K562 (cell line): Measurements from ENCODE around the gene CLUH. TPM values are rescaled to one million over a fixed set of nuclear protein-coding genes. Genes with fewer than 3 reads are reported as not detected.

Source experiments
- ATAC-seq: fragments of 200-7000 bp; cut with Tn5 transposase; 3 replicates; pipeline ENCODE4 v1.9.1; 2020; ENCODE audit warnings: moderate library complexity
- BruUV-seq: library from RNA; stranded (reverse); fragments of 400-500 nt; replicated peaks from 2 replicates; lab custom pipeline; 2021; lab: Mats Ljungman, UMichigan
- CTCF ChIA-PET: fragments of 300-600 bp; formaldehyde crosslinking; extraction: SDS; loops from one replicate; lab custom pipeline; 2021; ENCODE audit warnings: low intra/inter-chr PET ratio; lab: Yijun Ruan, JAX
- POLR2A ChIA-PET: fragments of 300-600, 350-650 bp; sonication (Branson Sonifier 250); formaldehyde crosslinking; extraction: SDS; loops from one replicate; lab custom pipeline; 2021; ENCODE audit warnings: antibody characterized with exemption, inconsistent platforms; lab: Yijun Ruan, JAX
- DNase-seq, 4 experiments: peaks; one replicate each; pipeline versions ENCODE4 v3.0.0 to v3.0.0-alpha.2; 2011 to 2018; ENCODE audit warnings: low spot score in 3 of 4, mixed read lengths in 3 of 4; ENCODE audit errors: extremely low read depth in 1 of 4
- FAIRE-seq: peaks from 2 replicates; lab custom pipeline; 2011; peaks lifted over from hg19 to GRCh38; lab: Jason Lieb, UNC
- H2AFZ ChIP-seq: 2 replicates; pipeline ENCODE4 v1.6.0; 2011; ENCODE audit warnings: low read depth, low read length, control low read depth, inconsistent platforms
- H3K27ac ChIP-seq: fragments of 200-600 bp; 3 replicates; pipeline ENCODE4 v1.8.0; 2011; ENCODE audit warnings: low read depth, mild to moderate bottlenecking, control low read depth, inconsistent platforms, low read length, moderate library complexity, mixed read lengths; ENCODE audit errors: extremely low read depth
- H3K27me3 ChIP-seq, 2 experiments: fragments of 300-600 bp in 1 of 2; 2 replicates in 1 of 2; 3 replicates in 1 of 2; pipeline versions ENCODE4 v1.6.0 to v1.8.0; 2011; ENCODE audit warnings: inconsistent platforms in 2 of 2, low read length in 2 of 2, mild to moderate bottlenecking in 1 of 2, mixed read lengths in 1 of 2, moderate library complexity in 1 of 2; ENCODE audit not compliant: control insufficient read depth in 2 of 2, insufficient read depth in 2 of 2
- H3K36me3 ChIP-seq: fragments of 300-600 bp; 3 replicates; pipeline ENCODE4 v1.8.0; 2011; ENCODE audit warnings: mild to moderate bottlenecking, low read length, inconsistent platforms; ENCODE audit not compliant: control insufficient read depth, insufficient read depth
- H3K4me1 ChIP-seq, 2 experiments: fragments of 200-600 bp in 1 of 2; replicated peaks in 1 of 2; 2 replicates in 1 of 2; 3 replicates in 1 of 2; pipeline versions ENCODE4 v1.5.1 to v1.8.0; 2011; ENCODE audit warnings: inconsistent platforms in 2 of 2, low read length in 2 of 2, mild to moderate bottlenecking in 1 of 2, mixed read lengths in 1 of 2, moderate library complexity in 1 of 2; ENCODE audit not compliant: control insufficient read depth in 2 of 2, insufficient read depth in 2 of 2
- H3K4me2 ChIP-seq: 2 replicates; pipeline ENCODE4 v1.6.1; 2011; ENCODE audit warnings: low read length, control low read depth, inconsistent platforms, mixed read lengths; ENCODE audit not compliant: insufficient read depth
- H3K4me3 ChIP-seq: fragments of 200-600 bp; sonication (generic), shearing (Covaris generic); 2 replicates; pipeline ENCODE4 v1.5.1; 2016; ENCODE audit warnings: control low read depth, inconsistent platforms
- H3K79me2 ChIP-seq: fragments of 200-600 bp; 3 replicates; pipeline ENCODE4 v1.8.0; 2011; ENCODE audit warnings: low read length, inconsistent platforms; ENCODE audit not compliant: control insufficient read depth, insufficient read depth
- H3K9ac ChIP-seq, 2 experiments: 2 replicates each; pipeline versions ENCODE4 v1.6.0 to v1.6.1; 2011; ENCODE audit warnings: low read depth in 2 of 2, low read length in 2 of 2, control low read depth in 1 of 2, inconsistent platforms in 1 of 2, mild to moderate bottlenecking in 1 of 2, mixed read lengths in 1 of 2; ENCODE audit not compliant: insufficient read depth in 1 of 2
- H3K9me1 ChIP-seq: one replicate; pipeline ENCODE4 v1.6.0; 2011; ENCODE audit warnings: inconsistent platforms, mild to moderate bottlenecking, low read length, moderate library complexity; ENCODE audit not compliant: control insufficient read depth, insufficient read depth
- H3K9me3 ChIP-seq: replicated peaks from 2 replicates; pipeline ENCODE4 v1.5.1; 2011; ENCODE audit warnings: low read depth, low read length, inconsistent platforms; ENCODE audit not compliant: control insufficient read depth, insufficient read depth
- H4K20me1 ChIP-seq: replicated peaks from 2 replicates; pipeline ENCODE4 v1.6.1; 2011; ENCODE audit warnings: low read length, inconsistent platforms, mixed read lengths; ENCODE audit not compliant: control insufficient read depth, insufficient read depth
- POLR2G ChIP-seq: fragments of 200-400 bp; formaldehyde crosslinking; IDR thresholded peaks from 2 replicates; pipeline ENCODE4 v1.6.1; 2017; ENCODE audit warnings: low read depth, mild to moderate bottlenecking, antibody characterized with exemption, low read length, moderate library complexity
- TCF7L2 ChIP-seq: fragments of 150-350 bp; IDR thresholded peaks from 2 replicates; pipeline ENCODE4 v1.6.1; 2016; ENCODE audit warnings: low read depth, mild to moderate bottlenecking, low read length, moderate library complexity
- TGIF2 ChIP-seq: sonication (generic); formaldehyde crosslinking; IDR thresholded peaks from 2 replicates; pipeline ENCODE4 v1.8.1; 2022; ENCODE audit warnings: mild to moderate bottlenecking, missing genetic modification reagents, moderate library complexity
- ZNF239 ChIP-seq: fragments of 250-450 bp; sonication (Bioruptor Pico); IDR thresholded peaks from 2 replicates; pipeline ENCODE4 v1.4.0; 2020; ENCODE audit warnings: mild to moderate bottlenecking
- ZZZ3 ChIP-seq: fragments of 450-650 bp; IDR thresholded peaks from 2 replicates; pipeline ENCODE4 v1.6.1; 2016; ENCODE audit warnings: antibody characterized with exemption, mild to moderate bottlenecking, moderate library complexity
- WGBS: fragments of 100-300 bp; shearing (Covaris generic); methylation state at CpG from one replicate; pipeline ENCODE4 v1.1.6; 2016; ENCODE audit warnings: low coverage, mixed read lengths; ENCODE audit not compliant: insufficient coverage; ENCODE audit errors: missing lambda C conversion rate; 5-methylcytosine and 5-hydroxymethylcytosine counted together
- in situ Hi-C: fragments of 300-500 bp; cut with MboI; formaldehyde crosslinking; loops from 4 replicates; pipeline ENCODE4 v1.15.0; 2018; ENCODE audit warnings: inconsistent platforms, mixed read lengths
- intact Hi-C: fragments of 100-400 bp; cut with micrococcal nuclease; formaldehyde crosslinking; loops from 2 replicates; pipeline ENCODE4 v1.14.2; 2022
- polyA plus RNA-seq, 8 experiments: library from polyadenylated mRNA; depleted of rRNA in 4 of 8; stranded (reverse) in 5 of 8; unstranded in 3 of 8; fragments of >200 nt; fragmentation: Nextera tagmentation in 2 of 8; fragmentation: Illumina TruSeq in 1 of 8; extraction: Ambion mirVana in 2 of 8; extraction: Trizol in 1 of 8; gene quantifications; 2 replicates each; pipeline versions ENCODE4 v1.2.1 to v1.2.3, GENCODE V29; 2011 to 2014; ENCODE audit warnings: inconsistent platforms in 1 of 8, missing spikeins in 1 of 8
- total RNA-seq, 7 experiments: library from RNA; depleted of rRNA in 6 of 7; stranded (reverse); fragments of >200 nt in 6 of 7; fragmentation: Illumina TruSeq in 2 of 7; extraction: Trizol in 2 of 7; gene quantifications; 2 replicates each; pipeline versions ENCODE4 v1.2.1 to v1.2.3, GENCODE V29; 2011 to 2021; ENCODE audit warnings: low replicate concordance in 1 of 7

CLUH gene
- total and polyA plus RNA-seq, 9 of the 15 experiments (the other 6 are each of a cell fraction or from before 2014, with no cell fraction given) = 0.21 to 140 (median 33.2) TPM

DNA sequence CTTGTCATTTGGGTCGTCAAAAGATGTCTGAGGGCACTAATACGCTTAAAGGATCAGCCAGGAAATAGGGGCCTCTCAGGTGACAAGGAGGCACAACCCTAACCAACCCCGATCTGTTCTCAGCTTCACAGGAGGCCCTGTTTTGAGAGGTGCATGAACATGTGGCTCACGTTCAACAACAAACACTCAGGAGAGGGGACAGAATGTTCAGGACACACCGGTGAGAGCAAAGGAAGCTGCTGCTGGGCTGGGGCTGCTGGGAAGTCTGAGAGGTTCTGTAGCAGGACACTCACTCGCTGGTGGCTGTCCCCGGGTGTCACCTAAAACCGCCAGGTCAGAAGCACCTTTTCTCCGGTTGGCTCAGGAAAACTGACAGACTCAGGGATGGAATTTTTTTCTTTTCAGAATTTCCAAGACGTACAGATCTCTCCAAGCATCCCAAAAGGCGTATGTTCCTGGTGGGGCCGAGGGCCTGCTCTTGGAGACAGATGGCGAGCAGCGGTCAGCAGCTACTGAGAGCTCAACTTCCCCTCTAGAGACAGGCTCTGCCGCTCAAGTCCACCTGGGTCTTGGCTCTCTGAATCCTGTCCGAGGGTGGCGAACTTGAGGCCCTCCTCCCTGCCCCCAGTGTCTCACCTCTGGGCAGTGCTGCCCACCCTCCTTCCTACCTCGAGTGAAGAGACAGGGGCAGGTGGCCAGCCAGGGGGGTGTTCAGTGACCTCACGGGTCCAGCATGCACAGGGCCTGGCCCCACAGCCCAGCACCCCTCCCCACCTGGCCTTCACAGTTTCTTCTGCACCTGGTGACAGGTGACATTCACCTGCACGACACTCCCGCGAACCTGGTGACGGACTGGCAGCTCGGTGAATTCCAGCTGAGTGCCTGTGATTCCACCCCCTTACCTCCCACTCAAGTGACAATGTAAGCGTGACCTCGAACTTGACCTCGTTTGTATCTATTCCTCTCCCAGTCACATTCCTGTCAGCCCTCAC, 22.9 kb downstream of the CLUH start:
- ATAC-seq = no peak
- no peaks in the 10 kb centered on the region for H3K9me1 ChIP-seq
- intact Hi-C loops (no loop called here), in situ Hi-C loops (no loop called here)
- H3K4me2 ChIP-seq = no peak overlapping the region
- no peak overlapping the region for H3K4me3 ChIP-seq
- ChIA-PET CTCF (no interaction called here), POLR2A (interaction anchor here (0.6 to 0.7 kb wide), 2 partner anchors 121 to 1045 kb away, joined by 3 read pairs; no protein-coding TSS in a partner anchor)
- no peak overlapping the region; a peak in 1 of 4 replicates for H3K9ac ChIP-seq
- no peak overlapping the region for H3K27ac ChIP-seq
- TF ChIP-seq TCF7L2 = no peak
- TF ChIP-seq TGIF2 (CRISPR knock-in tag) = no peak
- no peak for TF ChIP-seq ZZZ3
- TF ChIP-seq ZNF239 (CRISPR knock-in tag) = no peak
- peak; percentile 37; the same call in 1 of the 2 replicates for TF ChIP-seq POLR2G
- H3K27me3 ChIP-seq = no peaks in the 10 kb centered on the region
- 0 out of 2 replicates have a peak, but pooled peaks cover 3% of the 10 kb centered on the region for H4K20me1 ChIP-seq
- DNase-seq = peak in 1 of 4 experiments; percentile 4
- peaks cover 0 to 47% of the 10 kb centered on the region in 2 experiments; a peak in 2 of 5 replicates for H3K4me1 ChIP-seq
- no peak overlapping the region for H2AFZ ChIP-seq
- H3K9me3 ChIP-seq = no peaks in the 10 kb centered on the region
- H3K79me2 ChIP-seq = no peaks in the 10 kb centered on the region
- H3K36me3 ChIP-seq = peaks cover 45% of the 10 kb centered on the region; the same call in 1 of the 3 replicates
- FAIRE-seq = no peak
- BruUV-seq = no TSS peak
- 83% methylated on average over 13 of the region's 27 CpGs for WGBS
